Activated T-helper 2 cell treated with anti-CD3 and anti-CD28 coated beads, Interferon-gamma antibody, Interleukin-2, Interleukin-4, amounts not matched to agents 10 μg/mL and 5 μg/mL and 100 μg/mL, durations not matched to agents 14 hours and 24 hours and 36 hours (primary cell): Measurements from ENCODE around the gene COMMD7. TPM values are rescaled to one million over a fixed set of nuclear protein-coding genes. Genes with fewer than 3 reads are reported as not detected.
"Not testable (repeated sequence)": the region's sequence is repeated elsewhere in the genome, so short reads cannot be mapped to it uniquely, and the experiment has no call there.

Experiments
- DNase-seq: peaks from one replicate; pipeline ENCODE4 v3.0.0; 2021; ENCODE audit warnings: low spot score
- H3K27ac Mint-ChIP-seq: one replicate; pipeline ENCODE4 v1.8.0; 2021; ENCODE audit warnings: mixed read lengths
- H3K27me3 Mint-ChIP-seq: one replicate; pipeline ENCODE4 v1.8.0; 2021; ENCODE audit warnings: low read depth, mixed read lengths
- H3K36me3 Mint-ChIP-seq: one replicate; pipeline ENCODE4 v1.8.0; 2021; ENCODE audit warnings: low read depth, mixed read lengths
- H3K4me1 Mint-ChIP-seq: one replicate; pipeline ENCODE4 v1.8.0; 2021; ENCODE audit warnings: low read depth, mixed read lengths
- H3K4me3 Mint-ChIP-seq: one replicate; pipeline ENCODE4 v1.8.0; 2021; ENCODE audit warnings: low read depth, mild to moderate bottlenecking, moderate library complexity, mixed read lengths
- H3K9me3 Mint-ChIP-seq: one replicate; pipeline ENCODE4 v1.8.0; 2021; ENCODE audit warnings: mixed read lengths
- intact Hi-C: fragments of 100-400 bp; cut with micrococcal nuclease; formaldehyde crosslinking; loops from one replicate; pipeline ENCODE4 v1.15.1; 2023
- total RNA-seq: library from RNA; stranded (reverse); gene quantifications from 2 replicates; pipeline ENCODE4 v1.2.3, GENCODE V29; 2022

Gene COMMD7
- total RNA-seq, 1 donor from 2014 or later, result 55.7 TPM

- no peak overlapping the region for H3K4me3 Mint-ChIP-seq
- no peaks in the 10 kb centered on the region for H3K36me3 Mint-ChIP-seq
- H3K4me1 Mint-ChIP-seq, result peaks cover 20% of the 10 kb centered on the region
- H3K27ac Mint-ChIP-seq, result no peak overlapping the region
- H3K9me3 Mint-ChIP-seq, result no peaks in the 10 kb centered on the region
- H3K27me3 Mint-ChIP-seq, result no peaks in the 10 kb centered on the region
- intact Hi-C loops, result loop anchor here (5.0 kb wide), 1 partner anchor 37 kb away; the partner anchor contains the start of gene COMMD7
- no peak for DNase-seq
Measured at GRCh38 chr20:32779500-32780211, 36.4 kb upstream of the COMMD7 start.

GRCh38 chr20:32777177-32777956 lies 34.1 kb upstream of the COMMD7 start:
- intact Hi-C loops, result loop anchor here (2.0 to 5.0 kb wide), 2 partner anchors 15 to 35 kb away; partner anchors contain the start of genes COMMD7 and DNMT3B
- Mint-ChIP-seq H3K4me1 (peaks cover 20% of the 10 kb centered on the region), H3K36me3 (no peaks in the 10 kb centered on the region), H3K4me3 (no peak overlapping the region), H3K9me3 (no peaks in the 10 kb centered on the region), H3K27me3 (no peaks in the 10 kb centered on the region), H3K27ac (no peak overlapping the region)
- DNase-seq, result no peak

- Mint-ChIP-seq H3K4me3 (no peak overlapping the region), H3K27ac (peak overlapping the region; percentile 40), H3K9me3 (no peaks in the 10 kb centered on the region), H3K4me1 (peaks cover 30% of the 10 kb centered on the region), H3K36me3 (no peaks in the 10 kb centered on the region), H3K27me3 (no peaks in the 10 kb centered on the region)
- intact Hi-C loops, result loop anchor here (5.0 kb wide), 1 partner anchor 33 kb away; the partner anchor contains the start of gene COMMD7
- DNase-seq, result no peak
Measured at GRCh38 chr20:32775336-32775991, 32.2 kb upstream of the COMMD7 start.

- H3K27me3 Mint-ChIP-seq, result no peaks in the 10 kb centered on the region
- no peak for DNase-seq
- no peak overlapping the region for H3K4me3 Mint-ChIP-seq
- no peak overlapping the region for H3K27ac Mint-ChIP-seq
- intact Hi-C loops, result no loop called here
- H3K4me1 Mint-ChIP-seq, result peaks cover 30% of the 10 kb centered on the region
- no peaks in the 10 kb centered on the region for H3K9me3 Mint-ChIP-seq
- H3K36me3 Mint-ChIP-seq, result no peaks in the 10 kb centered on the region
Measured at GRCh38 chr20:32773855-32774254, 30.6 kb upstream of the COMMD7 start.

GRCh38 chr20:32773223-32773622 lies 30.0 kb upstream of the COMMD7 start:
- Mint-ChIP-seq H3K27ac (no peak overlapping the region), H3K9me3 (no peaks in the 10 kb centered on the region), H3K4me1 (peaks cover 30% of the 10 kb centered on the region), H3K4me3 (no peak overlapping the region), H3K27me3 (no peaks in the 10 kb centered on the region), H3K36me3 (no peaks in the 10 kb centered on the region)
- intact Hi-C loops, result no loop called here
- no peak for DNase-seq

GRCh38 chr20:32772046-32772445 lies 28.8 kb upstream of the COMMD7 start:
- H3K27me3 Mint-ChIP-seq, result no peaks in the 10 kb centered on the region
- H3K36me3 Mint-ChIP-seq, result no peaks in the 10 kb centered on the region
- no peaks in the 10 kb centered on the region for H3K9me3 Mint-ChIP-seq
- H3K4me3 Mint-ChIP-seq, result no peak overlapping the region
- no peak for DNase-seq
- H3K4me1 Mint-ChIP-seq, result peaks cover 26% of the 10 kb centered on the region
- no peak overlapping the region for H3K27ac Mint-ChIP-seq
- intact Hi-C loops, result no loop called here

GRCh38 chr20:32767418-32768198 lies 24.3 kb upstream of the COMMD7 start:
- no peak overlapping the region for H3K27ac Mint-ChIP-seq
- peaks cover 13% of the 10 kb centered on the region for H3K4me1 Mint-ChIP-seq
- H3K4me3 Mint-ChIP-seq, result no peak overlapping the region
- DNase-seq, result no peak
- peaks cover 8% of the 10 kb centered on the region for H3K27me3 Mint-ChIP-seq
- H3K9me3 Mint-ChIP-seq, result no peaks in the 10 kb centered on the region
- intact Hi-C loops, result no loop called here
- H3K36me3 Mint-ChIP-seq, result no peaks in the 10 kb centered on the region

GRCh38 chr20:32765230-32765875 lies 22.1 kb upstream of the COMMD7 start:
- peaks cover 11% of the 10 kb centered on the region for H3K4me1 Mint-ChIP-seq
- H3K9me3 Mint-ChIP-seq, result not testable (repeated sequence)

GRCh38 chr20:32764005-32764960 lies 21.0 kb upstream of the COMMD7 start:
- intact Hi-C loops, result no loop called here
- Mint-ChIP-seq H3K27me3 (peaks cover 8% of the 10 kb centered on the region), H3K4me3 (peak overlapping the region; percentile 45), H3K4me1 (peaks cover 11% of the 10 kb centered on the region), H3K27ac (no peak overlapping the region), H3K36me3 (no peaks in the 10 kb centered on the region), H3K9me3 (no peaks in the 10 kb centered on the region)
- no peak for DNase-seq

More at GRCh38 chr20:32765230-32765875, 22.1 kb upstream of the COMMD7 start:
- H3K4me3 Mint-ChIP-seq, H3K27me3 Mint-ChIP-seq, DNase-seq, H3K27ac Mint-ChIP-seq, intact Hi-C loops, H3K36me3 Mint-ChIP-seq: not testable (repeated sequence)

- no peak for DNase-seq
- intact Hi-C loops, result loop anchor here (2.0 kb wide), 1 partner anchor 13 kb away; no protein-coding TSS in a partner anchor
- peak overlapping the region; percentile 87 for H3K4me3 Mint-ChIP-seq
- no peak overlapping the region for H3K27ac Mint-ChIP-seq
- peaks cover 11% of the 10 kb centered on the region for H3K4me1 Mint-ChIP-seq
- no peaks in the 10 kb centered on the region for H3K9me3 Mint-ChIP-seq
- peaks cover 8% of the 10 kb centered on the region for H3K27me3 Mint-ChIP-seq
- no peaks in the 10 kb centered on the region for H3K36me3 Mint-ChIP-seq
Measured at GRCh38 chr20:32763202-32764004, 20.1 kb upstream of the COMMD7 start.
